HepG2 (cell line): ENCODE measurements around the gene PTPRU. TPM values are rescaled to one million over a fixed set of nuclear protein-coding genes. Genes with fewer than 3 reads are reported as not detected.

Source experiments
- AGO1 ChIP-seq: fragments of 200-400 bp; formaldehyde crosslinking; IDR thresholded peaks from 2 replicates; pipeline ENCODE4 v1.6.1; 2017; ENCODE audit warnings: mild to moderate bottlenecking, low read depth, low read length, moderate library complexity; ENCODE audit not compliant: poor library complexity, severe bottlenecking
- BRCA1 ChIP-seq: sonication (generic); formaldehyde crosslinking; IDR thresholded peaks from 2 replicates; pipeline ENCODE4 v1.4.0; 2020; ENCODE audit warnings: missing genetic modification reagents
- BRD4 ChIP-seq: sonication (generic); formaldehyde crosslinking; IDR thresholded peaks from 2 replicates; pipeline ENCODE4 v1.4.0; 2020; ENCODE audit warnings: missing genetic modification reagents
- CHD2 ChIP-seq: IDR thresholded peaks from 2 replicates; pipeline ENCODE4 v1.6.1; 2011; ENCODE audit warnings: low read depth, low read length, improper control_type of control experiment
- HMGXB4 ChIP-seq, 2 experiments: sonication (generic) in 1 of 2; formaldehyde crosslinking in 1 of 2; IDR thresholded peaks; 2 replicates each; pipeline versions ENCODE4 v1.4.0 to v1.6.1; 2018 to 2020; ENCODE audit warnings: missing genetic modification reagents in 2 of 2, borderline replicate concordance in 1 of 2, low read depth in 1 of 2, mild to moderate bottlenecking in 1 of 2, missing biosample characterization in 1 of 2
- HNRNPK ChIP-seq: fragments of 200-400 bp; formaldehyde crosslinking; IDR thresholded peaks from 2 replicates; pipeline ENCODE4 v1.6.1; 2018; ENCODE audit warnings: low read length, low read depth, moderate library complexity, mild to moderate bottlenecking; ENCODE audit not compliant: poor library complexity, severe bottlenecking
- KDM5B ChIP-seq: sonication (generic); formaldehyde crosslinking; IDR thresholded peaks from 2 replicates; pipeline ENCODE4 v1.4.0; 2020; ENCODE audit warnings: missing genetic modification reagents, mild to moderate bottlenecking, borderline replicate concordance
- MYPOP ChIP-seq: sonication (generic); formaldehyde crosslinking; IDR thresholded peaks from 2 replicates; pipeline ENCODE4 v1.8.1; 2023; ENCODE audit warnings: mild to moderate bottlenecking, moderate library complexity, missing genetic modification reagents
- NAIF1 ChIP-seq: sonication (generic); formaldehyde crosslinking; IDR thresholded peaks from 2 replicates; pipeline ENCODE4 v1.5.0; 2020; ENCODE audit warnings: mild to moderate bottlenecking, missing genetic modification reagents, borderline replicate concordance
- PLSCR1 ChIP-seq: sonication (generic); formaldehyde crosslinking; IDR thresholded peaks from 2 replicates; pipeline ENCODE4 v1.5.0; 2020; ENCODE audit warnings: missing genetic modification reagents, mild to moderate bottlenecking, borderline replicate concordance
- RFXANK ChIP-seq: IDR thresholded peaks from 2 replicates; pipeline ENCODE4 v1.6.1; 2016
- TCF7 ChIP-seq: sonication (generic); IDR thresholded peaks from 2 replicates; pipeline ENCODE4 v1.6.1; 2016; ENCODE audit warnings: antibody characterized with exemption, low read depth
- THAP9 ChIP-seq: sonication (generic); formaldehyde crosslinking; IDR thresholded peaks from 2 replicates; pipeline ENCODE4; 2020; ENCODE audit warnings: missing genetic modification reagents, mild to moderate bottlenecking, borderline replicate concordance
- U2AF1 ChIP-seq: fragments of 200-400 bp; formaldehyde crosslinking; optimal IDR thresholded peaks from 2 replicates; pipeline ENCODE3; 2017; ENCODE audit warnings: mild to moderate bottlenecking, low read depth, low read length
- ZGPAT ChIP-seq: IDR thresholded peaks from 2 replicates; pipeline ENCODE4 v1.6.1; 2016; ENCODE audit warnings: mild to moderate bottlenecking
- ZKSCAN8 ChIP-seq: IDR thresholded peaks from 2 replicates; pipeline ENCODE4 v1.6.1; 2016; ENCODE audit warnings: borderline replicate concordance, missing genetic modification reagents, missing compliant biosample characterization
- ZNF12 ChIP-seq: sonication (generic); formaldehyde crosslinking; IDR thresholded peaks from 2 replicates; pipeline ENCODE4 v1.5.0; 2020; ENCODE audit warnings: missing genetic modification reagents
- ZNF124 ChIP-seq: sonication (generic); formaldehyde crosslinking; IDR thresholded peaks from 2 replicates; pipeline ENCODE4 v1.4.0; 2020; ENCODE audit warnings: missing genetic modification reagents
- ZNF276 ChIP-seq: sonication (generic); formaldehyde crosslinking; IDR thresholded peaks from 2 replicates; pipeline ENCODE4 v1.4.0; 2020; ENCODE audit warnings: mild to moderate bottlenecking, low read depth, missing genetic modification reagents
- ZNF768 ChIP-seq: sonication (generic); formaldehyde crosslinking; IDR thresholded peaks from 2 replicates; pipeline ENCODE4 v1.4.0; 2020; ENCODE audit warnings: missing genetic modification reagents
- polyA plus RNA-seq, 8 experiments: library from polyadenylated mRNA; depleted of rRNA in 3 of 8; stranded (reverse) in 7 of 8; unstranded in 1 of 8; fragments of >200 nt; fragmentation: Illumina TruSeq in 4 of 8; extraction: Trizol in 4 of 8; gene quantifications; 2 replicates each; pipeline versions ENCODE4 v1.2.1 to v1.2.3, GENCODE V29; 2011 to 2016; ENCODE audit warnings: low read depth in 4 of 8, missing spikeins in 1 of 8, mixed read lengths in 1 of 8; ENCODE audit not compliant: insufficient read depth in 1 of 8
- total RNA-seq, 5 experiments: library from RNA; depleted of rRNA; stranded (reverse); fragments of >200 nt; fragmentation: Illumina TruSeq; extraction: Trizol; gene quantifications; 2 replicates each; pipeline ENCODE4 v1.2.3, GENCODE V29; 2016; ENCODE audit warnings: low read depth in 1 of 5

The PTPRU gene
- total and polyA plus RNA-seq, 2 of the 13 experiments (the other 11 are each of a cell fraction or from before 2014, with no cell fraction given): 21.6 to 22.3 TPM

GRCh38 chr1:29236712-29237128 lies 398 bp downstream of the PTPRU start (continued):
- TF ChIP-seq ZNF276 (CRISPR knock-in tag) (no peak), RFXANK (CRISPR knock-in tag) (no peak), ZKSCAN8 (CRISPR knock-in tag) (no peak), NAIF1 (CRISPR knock-in tag) (no peak), THAP9 (CRISPR knock-in tag) (no peak), CHD2 (no peak), U2AF1 (no peak), HNRNPK (no peak), MYPOP (CRISPR knock-in tag) (peak; percentile 25; the same call in 1 of the 2 replicates), BRD4 (CRISPR knock-in tag) (0 out of 2 replicates have a peak, but pooled peaks have one; percentile 3), TCF7 (no peak), ZNF124 (CRISPR knock-in tag) (no peak), ZGPAT (CRISPR knock-in tag) (0 out of 2 replicates have a peak, but pooled peaks have one; percentile 8), ZNF768 (CRISPR knock-in tag) (no peak), KDM5B (CRISPR knock-in tag) (no peak), ZNF12 (CRISPR knock-in tag) (no peak), BRCA1 (CRISPR knock-in tag) (no peak), AGO1 (no peak), PLSCR1 (no peak), HMGXB4 (CRISPR knock-in tag; IDR thresholded peaks at IDR 0.05; ENCODE audit: borderline replicate concordance in 1 of 2, low read depth in 1 of 2) (peak; percentile 9 to 36; a peak in 1 of 4 replicates)
